ENCODE results near the gene ABHD17A. TPM values are rescaled to one million over a fixed set of nuclear protein-coding genes. Genes with fewer than 3 reads are reported as not detected.
A peak's percentile ranks its signal among the peaks of the same experiment; 100 is the strongest.

ABHD17A gene
- total and polyA plus RNA-seq, 2 of the 8 experiments (the other 6 are each of a cell fraction or from before 2014, with no cell fraction given) = 41.2 to 87.4 TPM

GRCh38 chr19:1882089-1882785, 3.1 kb downstream of the ABHD17A start:
- Histone ChIP-seq H3K4me1 (replicated peaks in 1 of 4; ENCODE audit: control insufficient read depth in 3 of 4, insufficient read depth in 4 of 4, low read length in 3 of 4) (peaks cover 3 to 14% (median 9%) of the 10 kb centered on the region in 4 experiments; a peak in 6 of 7 replicates), H4K5ac (ENCODE audit: insufficient read length, low read depth, low read length) (no peak overlapping the region), H2BK20ac (ENCODE audit: low read length) (no peak overlapping the region), H3K79me2 (ENCODE audit: control insufficient read depth in 1 of 2, insufficient read depth in 2 of 2, low read length in 2 of 2) (peaks cover 7 to 29% of the 10 kb centered on the region in 2 experiments; a peak in 3 of 4 replicates), H3K36me3 (ENCODE audit: control insufficient read depth in 2 of 4, insufficient read depth in 4 of 4, low read length in 3 of 4) (no peaks in the 10 kb centered on the region), H2BK5ac (ENCODE audit: low read depth, low read length) (peak overlapping the region; percentile 66; the same call in 1 of the 2 replicates), H4K8ac (ENCODE audit: extremely low read depth, insufficient read depth, low read length) (peak overlapping the region; percentile 41; the same call in 1 of the 2 replicates), H3K79me1 (ENCODE audit: low read depth, low read length) (peaks cover 23% of the 10 kb centered on the region), H2AFZ (ENCODE audit: low read length) (no peak overlapping the region), H3K9ac (replicated peaks in 1 of 4; ENCODE audit: extremely low read depth in 1 of 4, low read depth in 3 of 4, low read length in 3 of 4) (no peak overlapping the region; a peak in 1 of 7 replicates), H3K14ac (ENCODE audit: insufficient read length) (no peak overlapping the region), H2BK120ac (replicated peaks; ENCODE audit: low read depth, low read length) (no peak overlapping the region), H3K23ac (ENCODE audit: insufficient read length) (no peak overlapping the region), H3K56ac (replicated peaks; ENCODE audit: insufficient read length, low read depth, low read length) (no peak overlapping the region), H3K23me2 (ENCODE audit: low read depth, low read length) (peaks cover 6% of the 10 kb centered on the region; the same call in 1 of the 2 replicates), H2AK5ac (ENCODE audit: low read depth, low read length) (0 out of 2 replicates have a peak overlapping the region, but pooled peaks have one; percentile 40), H3K9me3 (ENCODE audit: insufficient read depth in 2 of 2, low read depth in 1 of 2, low read length in 1 of 2) (no peaks in the 10 kb centered on the region), H2BK15ac (ENCODE audit: low read length) (no peak overlapping the region), H3K18ac (ENCODE audit: extremely low read depth, low read length) (no peak overlapping the region), H3K27ac (ENCODE audit: low read depth, low read length) (no peak overlapping the region), H3K27me3 (replicated peaks in 1 of 4; ENCODE audit: control insufficient read depth in 3 of 4, extremely low read depth in 1 of 4, insufficient read depth in 3 of 4, low read length in 3 of 4) (no peaks in the 10 kb centered on the region; a peak in 2 of 7 replicates), H3K4me2 (ENCODE audit: insufficient read depth in 1 of 2, low read depth in 2 of 2, low read length in 2 of 2) (peak overlapping the region in 1 of 2 experiments; percentile 31; a peak in 1 of 4 replicates), H2BK12ac (ENCODE audit: low read depth, low read length) (peak overlapping the region; percentile 68; the same call in 1 of the 2 replicates), H3K4ac (replicated peaks; ENCODE audit: insufficient read length, low read depth, low read length) (no peak overlapping the region), H4K91ac (replicated peaks; ENCODE audit: insufficient read length, low read length) (no peak overlapping the region), H3K4me3 (ENCODE audit: extremely low read depth in 1 of 4, insufficient read depth in 2 of 4, low read depth in 3 of 4, low read length in 4 of 4) (no peak overlapping the region), H4K20me1 (replicated peaks in 1 of 2; ENCODE audit: control insufficient read depth in 1 of 2, insufficient read depth in 2 of 2, low read length in 2 of 2) (peaks cover 13 to 23% of the 10 kb centered on the region in 2 experiments)
- ChIA-PET POLR2A (ENCODE audit: partially characterized antibody) (interaction anchor here (1.3 to 1.4 kb wide), 2 partner anchors 13 to 16 kb away, joined by 3 to 5 read pairs; no protein-coding TSS in a partner anchor), CTCF (ENCODE audit: partially characterized antibody) (interaction anchor here (1.1 kb wide), 1 partner anchor 187 kb away, joined by 3 read pairs; no protein-coding TSS in a partner anchor)
- no peak for FAIRE-seq
- DNase-seq (ENCODE audit: low read depth in 1 of 2, low spot score in 2 of 2) = no peak
- WGBS, 2 experiments (ENCODE audit: extremely low coverage in 1 of 2, insufficient coverage in 1 of 2, insufficient read length in 1 of 2, insufficient replicate concordance in 2 of 2, low coverage in 1 of 2, low lambda C conversion rate in 2 of 2, missing lambda C conversion rate in 1 of 2) = 85% methylated on average over 21 of the region's 31 CpGs; no CpG with 5 or more reads in 1 of the 2 experiments
- no peak for TF ChIP-seq SP1 (IDR thresholded peaks at IDR 0.05; ENCODE audit: low read depth, low read length)
